Activated CD8-positive, alpha-beta T cell treated with anti-CD3 and anti-CD28 coated beads for 36 hours (primary cell): ENCODE data around the gene CRTAC1. TPM values are rescaled to one million over a fixed set of nuclear protein-coding genes. Genes with fewer than 3 reads are reported as not detected.
A peak's percentile ranks its signal among the peaks of the same experiment; 100 is the strongest.

Experiments used
- ATAC-seq: fragments of 200-7000 bp; cut with Tn5 transposase; one replicate; pipeline ENCODE4 v1.10.0; 2021; ENCODE audit warnings: mild to moderate bottlenecking, moderate library complexity
- CTCF ChIA-PET: fragments of 350-600 bp; sonication (Branson Sonifier 250); formaldehyde crosslinking; loops from one replicate; lab custom pipeline; 2021; ENCODE audit warnings: antibody characterized with exemption; lab: Charles Lee
- POLR2A ChIA-PET: fragments of 350-600 bp; sonication (Branson Sonifier 250); formaldehyde crosslinking; loops from one replicate; lab custom pipeline; 2021; ENCODE audit warnings: antibody characterized with exemption; lab: Charles Lee
- DNase-seq: peaks from one replicate; pipeline ENCODE4 v3.0.0-alpha.2; 2020
- H3K27ac Mint-ChIP-seq: one replicate; pipeline ENCODE4 v1.8.0; 2021; ENCODE audit warnings: mild to moderate bottlenecking, mixed read lengths
- H3K27me3 Mint-ChIP-seq: one replicate; pipeline ENCODE4 v1.8.0; 2021; ENCODE audit warnings: mixed read lengths
- H3K36me3 Mint-ChIP-seq: one replicate; pipeline ENCODE4 v1.8.0; 2021; ENCODE audit warnings: low read depth, mixed read lengths
- H3K4me1 Mint-ChIP-seq: one replicate; pipeline ENCODE4 v1.8.0; 2021; ENCODE audit warnings: low read depth, mixed read lengths
- H3K4me3 Mint-ChIP-seq: one replicate; pipeline ENCODE4 v1.8.0; 2021; ENCODE audit warnings: mild to moderate bottlenecking, moderate library complexity, mixed read lengths
- H3K9me3 Mint-ChIP-seq: one replicate; pipeline ENCODE4 v1.8.0; 2021; ENCODE audit warnings: mixed read lengths
- intact Hi-C: fragments of 100-400 bp; cut with micrococcal nuclease; formaldehyde crosslinking; loops from one replicate; pipeline ENCODE4 v1.10.0; 2022
- total RNA-seq, 2 experiments: library from RNA; stranded (reverse); gene quantifications; one replicate each; pipeline ENCODE4 v1.2.3, GENCODE V29; 2021
- TF ChIP-seq, protein P1 (sequence below): fragments of 200-600 bp; IDR thresholded peaks from one replicate; pipeline ENCODE4 v1.8.0; 2022; ENCODE audit warnings: antibody characterized with exemption, mild to moderate bottlenecking

The CRTAC1 gene
- total RNA-seq, 2 experiments from 2014 or later: not detected

DNA sequence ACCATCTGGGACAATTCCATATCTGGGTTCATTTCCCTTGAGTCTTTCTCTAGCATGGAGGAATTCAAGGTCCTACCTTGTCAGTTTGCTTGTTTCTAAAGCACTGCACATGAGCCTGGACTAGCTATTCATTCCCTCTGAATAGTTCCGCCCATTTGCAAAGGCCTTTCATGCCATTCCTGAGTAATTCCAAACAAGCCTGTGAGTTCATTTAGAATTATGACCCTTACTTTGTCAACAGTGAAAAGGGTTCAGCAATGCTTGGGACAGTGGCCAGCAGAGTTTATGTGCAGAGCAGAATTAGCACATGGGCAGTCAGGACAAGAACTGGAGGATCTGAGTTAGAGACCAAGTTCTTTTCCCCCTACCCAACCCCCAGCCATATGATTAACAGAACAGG lies 27.9 kb upstream of the CRTAC1 start:
- H3K9me3 Mint-ChIP-seq: no peaks in the 10 kb centered on the region
- CTCF ChIA-PET: no interaction called here
- TF ChIP-seq, protein P1, sequence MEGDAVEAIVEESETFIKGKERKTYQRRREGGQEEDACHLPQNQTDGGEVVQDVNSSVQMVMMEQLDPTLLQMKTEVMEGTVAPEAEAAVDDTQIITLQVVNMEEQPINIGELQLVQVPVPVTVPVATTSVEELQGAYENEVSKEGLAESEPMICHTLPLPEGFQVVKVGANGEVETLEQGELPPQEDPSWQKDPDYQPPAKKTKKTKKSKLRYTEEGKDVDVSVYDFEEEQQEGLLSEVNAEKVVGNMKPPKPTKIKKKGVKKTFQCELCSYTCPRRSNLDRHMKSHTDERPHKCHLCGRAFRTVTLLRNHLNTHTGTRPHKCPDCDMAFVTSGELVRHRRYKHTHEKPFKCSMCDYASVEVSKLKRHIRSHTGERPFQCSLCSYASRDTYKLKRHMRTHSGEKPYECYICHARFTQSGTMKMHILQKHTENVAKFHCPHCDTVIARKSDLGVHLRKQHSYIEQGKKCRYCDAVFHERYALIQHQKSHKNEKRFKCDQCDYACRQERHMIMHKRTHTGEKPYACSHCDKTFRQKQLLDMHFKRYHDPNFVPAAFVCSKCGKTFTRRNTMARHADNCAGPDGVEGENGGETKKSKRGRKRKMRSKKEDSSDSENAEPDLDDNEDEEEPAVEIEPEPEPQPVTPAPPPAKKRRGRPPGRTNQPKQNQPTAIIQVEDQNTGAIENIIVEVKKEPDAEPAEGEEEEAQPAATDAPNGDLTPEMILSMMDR: no peak
- ATAC-seq (no peak), DNase-seq (no peak)
- no peak overlapping the region for H3K27ac Mint-ChIP-seq
- no peaks in the 10 kb centered on the region for H3K4me1 Mint-ChIP-seq
- intact Hi-C loops: no loop called here
- H3K4me3 Mint-ChIP-seq: no peak overlapping the region
- no peaks in the 10 kb centered on the region for H3K36me3 Mint-ChIP-seq
- peaks cover 19% of the 10 kb centered on the region for H3K27me3 Mint-ChIP-seq
- POLR2A ChIA-PET: no interaction called here

DNA sequence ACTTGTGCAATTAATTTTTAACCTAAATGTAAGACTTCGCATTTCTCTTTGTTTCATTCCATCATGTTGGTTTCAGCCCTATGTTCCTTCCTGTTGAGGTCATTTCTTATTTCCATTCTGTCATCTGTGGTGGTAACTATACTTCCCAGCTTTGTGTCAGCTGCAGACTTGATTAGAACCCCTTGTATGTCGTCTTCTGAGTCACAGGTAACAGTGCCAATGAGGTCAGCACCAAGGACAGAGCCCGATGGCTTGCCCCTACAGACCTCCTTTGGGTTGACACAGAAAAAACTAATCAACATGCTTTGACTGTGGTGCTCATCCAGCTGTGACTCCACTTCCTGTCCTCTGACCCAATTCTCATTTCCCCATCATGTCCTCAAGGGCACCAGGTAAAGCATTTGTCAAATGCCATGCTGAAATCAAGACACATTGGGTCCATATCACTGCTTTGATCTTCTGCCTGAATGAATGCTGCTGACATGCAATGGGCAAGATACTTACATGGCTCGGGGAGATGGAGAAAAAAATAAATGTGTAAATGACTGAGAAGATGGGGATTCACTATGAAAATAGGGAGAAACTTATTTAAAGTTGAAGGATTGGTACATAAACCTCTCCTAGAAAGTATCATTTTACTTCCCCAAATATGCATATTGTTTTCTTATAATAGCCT lies 25.6 kb upstream of the CRTAC1 start:
- CTCF ChIA-PET: interaction anchor here (1.1 to 1.8 kb wide), 3 partner anchors 11 to 14 kb away, joined by 3 to 4 read pairs (median 4); no protein-coding TSS in a partner anchor
- Mint-ChIP-seq H3K27me3 (peaks cover 19% of the 10 kb centered on the region), H3K36me3 (no peaks in the 10 kb centered on the region), H3K4me3 (no peak overlapping the region), H3K27ac (no peak overlapping the region), H3K9me3 (no peaks in the 10 kb centered on the region), H3K4me1 (no peaks in the 10 kb centered on the region)
- intact Hi-C loops: no loop called here
- POLR2A ChIA-PET: no interaction called here
- ATAC-seq: no peak
- TF ChIP-seq, protein P1: no peak
- peak; percentile 49 for DNase-seq

DNA sequence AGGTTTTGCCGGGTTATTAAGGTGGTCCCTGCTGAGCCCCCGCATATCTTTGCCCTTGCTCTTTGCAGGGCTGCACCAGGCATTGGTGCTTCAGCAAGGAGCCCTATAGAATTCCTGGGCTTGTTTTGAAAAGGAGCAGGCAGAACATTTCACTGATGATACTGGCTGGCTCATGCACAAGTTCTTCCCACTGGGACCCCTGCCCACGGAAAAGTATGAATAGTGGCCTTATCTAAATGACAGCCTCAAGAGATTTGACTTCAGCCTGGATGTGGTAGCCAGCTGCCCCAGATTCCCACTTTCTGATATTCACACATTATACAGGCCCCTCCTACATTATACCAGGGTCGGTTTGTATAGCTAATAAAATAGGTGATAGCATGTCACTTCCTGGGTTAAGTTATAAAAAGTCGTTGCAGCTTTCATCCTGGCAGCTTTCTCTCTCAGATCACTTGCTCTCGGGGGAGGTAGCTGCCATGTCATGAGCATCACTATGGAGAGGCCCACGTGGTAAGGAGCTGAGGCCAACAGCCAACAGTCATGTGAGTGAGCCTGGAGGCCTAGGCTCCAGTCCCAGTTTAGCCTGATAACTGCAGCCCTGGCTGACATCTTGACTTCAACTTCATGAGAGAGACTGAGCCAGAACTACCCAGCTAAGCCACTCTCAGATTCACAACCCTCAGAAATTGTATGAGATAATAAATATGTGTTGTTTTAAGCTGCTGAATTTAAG lies 16.8 kb upstream of the CRTAC1 start:
- ATAC-seq (no peak), DNase-seq (no peak)
- H3K36me3 Mint-ChIP-seq: no peaks in the 10 kb centered on the region
- no peaks in the 10 kb centered on the region for H3K9me3 Mint-ChIP-seq
- intact Hi-C loops: loop anchor here (10.0 kb wide), 1 partner anchor 252 kb away; no protein-coding TSS in a partner anchor
- peaks cover 4% of the 10 kb centered on the region for H3K4me1 Mint-ChIP-seq
- POLR2A ChIA-PET: no interaction called here
- CTCF ChIA-PET: interaction anchor here (0.9 to 4.6 kb wide), 6 partner anchors 15 to 135 kb away, joined by 3 to 44 read pairs (median 6); no protein-coding TSS in a partner anchor
- no peak overlapping the region for H3K4me3 Mint-ChIP-seq
- peaks cover 26% of the 10 kb centered on the region for H3K27me3 Mint-ChIP-seq
- TF ChIP-seq, protein P1: no peak
- no peak overlapping the region for H3K27ac Mint-ChIP-seq

DNA sequence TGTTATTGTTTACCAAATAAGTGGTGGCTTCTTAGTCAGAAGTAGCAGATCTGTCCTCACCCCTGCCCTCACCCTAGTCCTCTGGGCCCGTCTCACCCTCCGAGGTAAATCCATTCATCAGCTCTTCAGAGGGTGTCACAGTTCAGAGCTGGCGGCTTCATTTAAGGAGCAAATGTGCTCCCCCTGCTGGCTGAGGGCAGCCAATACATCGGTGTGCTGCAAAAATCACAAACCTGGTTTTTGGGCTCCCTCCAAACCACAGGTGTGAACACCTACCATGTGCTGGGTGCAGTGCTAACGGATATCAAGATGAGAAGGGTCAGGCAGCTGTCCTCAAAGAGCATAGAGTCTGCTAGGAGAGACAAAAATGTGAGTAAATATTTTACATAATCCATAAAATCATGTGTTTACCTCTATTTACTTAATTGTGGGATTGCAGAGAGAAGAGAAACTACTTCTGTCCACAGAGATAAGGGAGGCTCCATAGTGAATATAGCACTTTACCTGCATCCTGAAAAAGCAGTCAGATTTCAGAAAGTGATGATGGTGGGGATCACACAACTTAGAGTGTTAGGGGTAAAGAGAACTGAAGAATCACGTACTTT lies 15.5 kb upstream of the CRTAC1 start:
- intact Hi-C loops: loop anchor here (10.0 kb wide), 1 partner anchor 251 kb away; no protein-coding TSS in a partner anchor
- H3K36me3 Mint-ChIP-seq: no peaks in the 10 kb centered on the region
- ChIA-PET CTCF (interaction anchor here (0.6 to 7.8 kb wide), 23 partner anchors 9 to 276 kb away, joined by 3 to 68 read pairs (median 4); partner anchors contain the start of gene CRTAC1), POLR2A (no interaction called here)
- H3K27ac Mint-ChIP-seq: no peak overlapping the region
- H3K27me3 Mint-ChIP-seq: peaks cover 28% of the 10 kb centered on the region
- ATAC-seq: peak; percentile 97
- peak; percentile 74 for DNase-seq
- H3K4me3 Mint-ChIP-seq: no peak overlapping the region
- TF ChIP-seq, protein P1: peak; percentile 83
- H3K4me1 Mint-ChIP-seq: peaks cover 4% of the 10 kb centered on the region
- no peaks in the 10 kb centered on the region for H3K9me3 Mint-ChIP-seq
